VCaP (cell line): ENCODE data around the gene PGM1.
A peak's percentile ranks its signal among the peaks of the same experiment; 100 is the strongest.
"Not testable (repeated sequence)": the region's sequence is repeated elsewhere in the genome, so short reads cannot be mapped to it uniquely, and the experiment has no call there.

ENCODE experiments used
- H3K27ac ChIP-seq: fragments of 450-650 bp; 2 replicates; pipeline ENCODE4 v1.5.1; 2017
- TF ChIP-seq, protein P1 (sequence below): fragments of 450-650 bp; conservative IDR thresholded peaks from 2 replicates; pipeline ENCODE4 v1.5.1; 2017; ENCODE audit warnings: mild to moderate bottlenecking, moderate library complexity

PGM1 gene

DNA sequence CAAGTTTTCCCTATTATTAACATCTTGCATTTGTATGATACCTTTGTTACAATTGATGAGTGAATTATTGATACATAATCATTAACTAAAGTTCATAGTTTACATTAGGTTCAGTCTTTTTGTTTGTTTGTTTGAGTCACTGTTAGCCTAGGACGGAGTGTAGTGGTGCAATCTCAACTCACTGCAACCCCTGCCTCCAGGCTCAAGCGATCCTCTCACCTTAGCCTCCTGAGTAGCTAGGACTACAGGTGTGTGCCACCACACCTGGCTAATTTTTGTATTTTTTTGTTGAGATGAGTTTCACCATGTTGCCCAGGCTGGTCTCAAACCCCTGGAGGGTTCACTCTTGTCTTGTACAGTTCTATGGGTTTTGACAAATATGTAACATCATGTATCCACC, 33.9 kb upstream of the PGM1 start:
- TF ChIP-seq, protein P1, sequence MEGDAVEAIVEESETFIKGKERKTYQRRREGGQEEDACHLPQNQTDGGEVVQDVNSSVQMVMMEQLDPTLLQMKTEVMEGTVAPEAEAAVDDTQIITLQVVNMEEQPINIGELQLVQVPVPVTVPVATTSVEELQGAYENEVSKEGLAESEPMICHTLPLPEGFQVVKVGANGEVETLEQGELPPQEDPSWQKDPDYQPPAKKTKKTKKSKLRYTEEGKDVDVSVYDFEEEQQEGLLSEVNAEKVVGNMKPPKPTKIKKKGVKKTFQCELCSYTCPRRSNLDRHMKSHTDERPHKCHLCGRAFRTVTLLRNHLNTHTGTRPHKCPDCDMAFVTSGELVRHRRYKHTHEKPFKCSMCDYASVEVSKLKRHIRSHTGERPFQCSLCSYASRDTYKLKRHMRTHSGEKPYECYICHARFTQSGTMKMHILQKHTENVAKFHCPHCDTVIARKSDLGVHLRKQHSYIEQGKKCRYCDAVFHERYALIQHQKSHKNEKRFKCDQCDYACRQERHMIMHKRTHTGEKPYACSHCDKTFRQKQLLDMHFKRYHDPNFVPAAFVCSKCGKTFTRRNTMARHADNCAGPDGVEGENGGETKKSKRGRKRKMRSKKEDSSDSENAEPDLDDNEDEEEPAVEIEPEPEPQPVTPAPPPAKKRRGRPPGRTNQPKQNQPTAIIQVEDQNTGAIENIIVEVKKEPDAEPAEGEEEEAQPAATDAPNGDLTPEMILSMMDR = no peak
- H3K27ac ChIP-seq = no peak overlapping the region

DNA sequence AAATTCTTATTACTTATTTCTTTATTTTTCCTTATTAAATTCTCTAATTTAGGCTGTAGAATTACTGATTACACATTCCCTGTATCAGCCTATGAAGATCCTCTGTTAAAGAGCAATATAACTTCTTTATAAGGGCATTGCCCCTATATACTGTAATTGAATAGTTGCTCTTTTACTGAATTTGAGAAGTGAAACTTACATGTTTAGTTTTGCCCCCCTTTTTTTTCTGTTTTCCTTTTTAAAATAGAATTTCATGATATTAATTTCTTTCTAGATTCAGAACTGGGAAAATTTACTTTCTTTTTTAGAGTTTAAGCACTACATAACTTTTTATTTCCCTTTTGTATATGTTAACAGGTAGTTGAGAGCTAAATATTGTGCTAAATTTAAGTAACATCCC, 29.5 kb upstream of the PGM1 start:
- TF ChIP-seq, protein P1 = no peak
- no peak overlapping the region for H3K27ac ChIP-seq

DNA sequence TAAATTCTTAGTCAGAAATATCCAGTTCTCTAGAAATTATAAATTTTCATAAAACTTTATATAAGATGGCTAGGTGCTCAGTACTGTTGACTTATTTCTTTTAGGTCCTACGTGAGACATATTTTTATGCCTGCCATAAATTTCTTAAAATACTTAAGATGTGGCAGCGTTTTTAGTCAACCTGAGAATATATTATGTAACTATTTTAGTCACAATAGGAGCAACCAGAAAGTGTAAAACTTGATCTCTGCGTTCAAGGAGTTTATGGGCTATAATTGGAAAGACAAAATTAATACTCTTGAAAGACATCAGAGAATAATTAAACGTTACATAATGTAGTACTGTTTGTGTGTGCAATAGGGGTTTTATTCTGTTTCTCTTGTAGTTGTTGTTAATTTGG, 24.1 kb upstream of the PGM1 start:
- TF ChIP-seq, protein P1 = no peak
- H3K27ac ChIP-seq = no peak overlapping the region

DNA sequence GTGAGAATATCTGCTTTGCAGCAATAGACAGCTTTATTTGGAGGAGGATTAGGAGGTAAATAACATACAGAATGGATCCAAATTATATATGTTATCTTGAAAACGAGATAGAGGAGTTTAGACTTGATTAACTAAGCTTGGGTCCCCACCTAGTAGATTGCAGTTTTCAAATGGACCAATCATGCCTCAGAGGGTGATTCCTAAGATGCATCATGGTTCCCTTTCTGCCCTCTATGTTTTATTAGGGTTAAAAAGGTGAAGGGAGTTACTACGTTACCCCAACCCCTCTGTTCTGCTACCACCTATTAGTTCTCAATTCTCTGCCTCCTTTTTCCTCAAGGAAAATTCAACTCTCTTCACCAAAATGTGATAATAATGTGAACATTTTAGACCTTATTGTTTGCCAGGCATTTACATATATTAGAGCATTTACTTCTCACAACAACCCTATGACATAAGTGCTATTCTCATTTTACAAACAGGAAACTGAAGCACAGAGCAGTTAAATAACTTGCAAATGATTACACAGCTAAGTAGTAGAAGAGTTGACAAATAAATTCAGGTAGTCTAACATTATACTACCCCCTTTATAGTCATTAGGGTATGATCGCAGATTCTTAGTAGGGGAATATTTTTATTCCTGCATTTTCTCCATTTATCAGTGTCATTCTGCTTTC, 23.4 kb upstream of the PGM1 start:
- no peak overlapping the region for H3K27ac ChIP-seq
- TF ChIP-seq, protein P1 = no peak

DNA sequence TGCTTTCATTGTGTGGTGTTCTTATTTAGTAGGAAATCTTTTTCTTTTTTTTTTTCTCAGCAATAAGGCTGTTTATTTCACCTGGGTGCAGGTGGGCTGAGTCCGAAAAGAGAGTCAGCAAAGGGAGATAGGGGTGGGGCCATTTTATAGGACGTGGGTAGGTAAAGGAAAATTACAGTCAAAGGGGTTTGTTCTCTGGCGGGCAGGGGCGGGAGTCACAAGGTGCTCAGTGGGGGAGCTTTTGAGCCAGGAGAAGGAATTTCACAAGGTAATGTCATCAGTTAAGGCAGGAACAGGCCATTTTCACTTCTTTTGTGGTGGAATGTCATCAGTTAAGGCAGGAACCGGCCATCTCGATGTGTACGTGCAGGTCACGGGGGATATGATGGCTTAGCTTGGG, 20.5 kb upstream of the PGM1 start:
- not testable (repeated sequence) for H3K27ac ChIP-seq

DNA sequence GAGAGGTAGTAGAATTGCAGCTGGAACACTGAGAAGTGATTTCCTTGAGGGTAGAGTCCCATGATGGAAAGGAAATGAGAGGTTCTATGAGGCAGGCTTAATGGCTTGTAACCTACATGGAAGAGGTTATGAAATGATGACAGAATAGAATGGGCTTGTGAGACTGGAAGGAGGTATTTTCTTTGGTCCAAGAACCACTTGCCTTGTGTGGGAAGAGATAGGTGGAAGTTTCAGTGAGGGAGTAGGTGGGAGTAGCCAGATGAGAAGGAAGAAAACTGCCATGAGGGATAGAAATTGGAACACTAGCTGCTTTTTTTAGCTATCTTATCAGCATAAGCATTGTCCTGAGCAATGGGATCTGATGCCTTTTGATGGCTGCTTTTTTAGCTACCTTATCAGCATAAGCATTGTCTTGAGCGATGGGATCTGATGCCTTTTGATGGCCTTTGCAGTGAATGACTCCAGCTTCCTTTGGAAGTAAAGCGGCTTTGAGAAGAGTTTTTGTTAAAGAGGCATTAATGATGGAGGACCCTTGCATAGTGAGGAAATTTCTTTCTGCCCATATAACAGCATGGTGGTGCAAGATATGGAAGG, 18.9 kb upstream of the PGM1 start:
- not testable (repeated sequence) for H3K27ac ChIP-seq

DNA sequence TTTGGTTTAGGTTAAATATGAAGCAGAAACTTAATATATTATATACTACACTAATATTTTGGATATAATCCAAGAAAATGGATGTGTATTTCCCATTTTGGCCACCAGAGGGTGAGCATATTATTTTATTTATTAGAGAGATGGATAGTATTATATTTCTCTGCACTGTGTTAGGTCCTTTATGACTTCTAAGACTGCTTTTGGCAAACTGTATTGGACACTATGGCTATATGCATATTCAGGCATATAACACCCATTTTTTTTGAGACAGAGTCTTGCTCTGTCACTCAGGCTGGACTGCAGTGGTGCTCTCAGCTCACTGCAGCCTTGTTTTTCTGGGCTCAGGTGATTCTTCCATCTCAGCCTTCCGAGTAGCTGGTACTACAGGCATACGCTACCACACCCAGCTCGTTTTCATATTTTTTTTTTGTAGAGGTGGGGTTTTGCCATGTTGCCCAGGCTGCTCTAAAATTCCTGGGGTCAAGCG, 17.8 kb upstream of the PGM1 start:
- H3K27ac ChIP-seq = no peak overlapping the region
- TF ChIP-seq, protein P1 = peak; percentile 78

DNA sequence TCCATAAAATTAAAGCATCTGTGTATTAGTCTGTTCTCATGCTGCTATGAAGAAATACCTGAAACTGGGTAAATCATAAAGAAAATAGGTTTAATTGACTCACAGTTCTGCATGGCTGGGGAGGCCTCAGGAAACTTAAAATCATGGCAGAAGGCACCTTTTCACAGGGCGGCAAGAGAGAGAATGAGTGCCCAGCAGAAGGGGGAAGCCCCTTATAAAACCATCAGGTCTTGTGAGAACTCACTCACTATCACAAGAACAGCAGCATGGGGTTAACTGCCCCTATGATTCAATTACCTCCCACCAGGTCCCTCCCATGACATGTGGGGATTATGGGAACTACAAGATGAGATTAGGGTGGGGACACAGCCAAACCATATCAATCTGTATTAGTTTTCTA, 6.9 kb upstream of the PGM1 start:
- H3K27ac ChIP-seq = not testable (repeated sequence)

DNA sequence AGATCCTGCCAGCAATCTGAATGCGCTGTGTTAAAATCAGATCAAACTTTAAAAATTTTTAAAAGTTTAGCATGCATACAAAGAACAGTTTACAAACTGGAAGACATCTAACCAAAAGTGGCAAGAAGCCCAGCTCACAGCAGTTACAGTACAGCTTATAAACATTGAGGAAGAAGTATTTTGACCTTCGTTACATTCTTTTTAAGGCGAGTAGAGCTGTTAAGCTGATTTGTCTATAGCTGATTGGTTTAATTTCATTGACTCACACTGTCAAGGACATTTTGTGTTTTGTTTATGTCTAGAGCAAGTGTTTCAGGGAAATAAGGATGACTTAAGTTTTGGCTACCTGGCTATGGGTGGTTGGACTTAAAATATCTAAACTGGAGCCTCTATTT, 3.0 kb upstream of the PGM1 start:
- H3K27ac ChIP-seq = no peak overlapping the region
- TF ChIP-seq, protein P1 = no peak
